SKM-1 (cell line): Measurements from ENCODE around the gene CRB1.
"Not testable (repeated sequence)": the region's sequence is repeated elsewhere in the genome, so short reads cannot be mapped to it uniquely, and the experiment has no call there.

Experiments
- DNase-seq: peaks from one replicate; lab custom pipeline; 2025; ENCODE audit not compliant: unreplicated experiment; lab: John Stamatoyannopoulos, UW

Gene CRB1

DNA sequence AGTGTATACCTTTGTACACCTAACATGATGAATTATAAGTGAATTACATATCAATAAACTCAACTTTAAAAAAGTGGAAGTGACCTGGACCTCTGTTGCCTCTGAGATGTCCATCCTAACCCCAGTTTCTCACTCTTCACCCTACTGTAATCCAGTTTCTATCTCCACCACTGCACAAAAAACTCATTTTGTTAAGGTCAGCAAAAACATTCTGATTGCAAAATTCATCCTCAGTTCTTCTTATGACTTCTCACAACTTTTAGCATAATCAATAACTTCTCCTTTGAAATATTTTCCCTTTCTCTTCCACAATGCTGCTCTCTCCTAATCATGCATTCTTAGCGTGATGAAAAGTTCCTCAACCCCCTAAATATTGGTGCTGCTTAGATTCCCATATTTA, 129.8 kb downstream of the CRB1 start:
- no peak for DNase-seq

DNA sequence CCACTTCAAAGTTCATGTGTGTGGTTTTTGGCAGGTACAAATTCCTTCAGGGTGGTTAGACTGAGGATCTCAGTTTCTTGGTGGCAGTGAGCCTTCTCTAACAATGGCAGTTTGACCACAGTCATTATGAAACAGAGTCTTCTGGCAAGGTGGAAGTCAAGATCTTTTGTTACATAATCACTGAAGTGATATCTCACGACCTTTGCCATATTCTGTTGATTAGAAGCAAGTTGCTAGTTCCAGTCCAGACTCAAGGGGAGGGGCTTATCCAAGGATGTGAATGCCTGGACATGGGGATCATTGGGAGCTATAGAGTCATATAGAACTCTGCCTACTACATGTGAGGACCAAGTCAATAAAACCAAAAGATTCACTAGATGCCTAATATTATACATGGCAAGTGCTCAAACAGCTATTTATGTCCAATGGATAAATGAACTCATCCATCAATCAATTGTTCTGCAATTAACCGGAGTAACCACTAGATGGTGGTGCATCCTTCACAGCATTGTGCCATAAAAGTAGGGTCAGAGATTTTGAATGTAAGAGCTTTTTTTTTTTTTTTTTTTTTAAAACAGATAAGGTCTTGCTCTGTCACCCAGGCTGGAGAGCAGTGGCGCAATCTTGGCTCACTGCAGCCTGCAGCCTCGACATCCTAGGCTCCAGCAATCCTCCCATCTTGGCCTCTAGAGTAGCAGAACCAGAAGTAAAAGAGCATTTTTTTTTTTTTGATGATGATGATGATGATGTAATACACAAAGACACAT, 131.9 kb downstream of the CRB1 start:
- DNase-seq: peak; percentile 89

DNA sequence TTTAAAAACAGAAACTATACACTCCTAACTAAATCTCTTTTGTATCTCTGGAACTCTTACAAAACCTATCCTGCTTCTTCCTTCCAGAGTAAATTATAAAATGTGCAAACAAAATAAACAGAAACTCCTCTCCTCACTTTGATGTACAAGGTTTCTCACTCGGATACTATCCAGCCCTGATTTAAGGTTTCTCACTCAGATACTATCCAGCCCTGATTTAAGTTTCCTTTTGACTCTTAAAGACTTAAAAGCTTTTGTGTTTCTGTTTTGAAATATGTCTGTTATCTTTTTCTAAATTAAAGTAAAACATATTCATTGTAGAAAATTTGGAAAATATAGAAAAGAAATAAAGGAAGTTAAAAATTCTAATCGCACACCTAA, 132.5 kb downstream of the CRB1 start:
- DNase-seq: no peak

DNA sequence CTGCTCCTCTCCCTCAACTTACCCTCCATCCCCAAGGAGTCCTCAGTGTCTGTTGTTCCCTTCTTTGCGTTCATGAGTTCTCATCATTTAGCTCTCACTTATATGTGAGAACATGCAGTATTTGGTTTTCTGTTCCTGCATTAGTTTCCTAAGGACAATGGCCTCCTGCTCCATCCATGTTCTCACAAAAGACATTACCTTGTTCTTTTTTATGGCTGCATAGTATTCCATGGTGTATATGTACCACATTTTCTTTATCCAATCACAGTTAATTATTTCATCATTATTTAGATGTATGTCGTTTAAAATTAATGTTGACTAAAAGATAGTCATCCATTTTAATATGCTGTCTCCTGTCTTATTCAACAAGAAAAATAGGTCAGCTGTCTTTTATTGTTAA, 134.1 kb downstream of the CRB1 start:
- no peak for DNase-seq

DNA sequence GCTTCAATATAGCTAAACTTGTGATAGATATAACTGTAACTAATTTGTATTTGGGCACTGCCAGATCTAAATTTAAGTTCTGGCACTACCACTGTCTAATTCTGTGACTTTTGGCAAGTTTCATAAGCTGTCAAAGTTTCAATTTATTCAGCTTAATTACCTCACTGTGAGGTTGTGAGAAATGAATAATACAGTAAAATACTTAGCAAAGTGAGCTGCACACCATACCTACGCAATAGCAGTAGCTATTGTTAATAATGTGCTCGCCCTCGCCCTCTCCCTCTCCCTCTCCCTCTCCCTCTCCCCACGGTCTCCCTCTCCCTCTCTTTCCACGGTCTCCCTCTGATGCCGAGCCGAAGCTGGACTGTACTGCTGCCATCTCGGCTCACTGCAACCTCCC, 136.7 kb downstream of the CRB1 start:
- DNase-seq: not testable (repeated sequence)

DNA sequence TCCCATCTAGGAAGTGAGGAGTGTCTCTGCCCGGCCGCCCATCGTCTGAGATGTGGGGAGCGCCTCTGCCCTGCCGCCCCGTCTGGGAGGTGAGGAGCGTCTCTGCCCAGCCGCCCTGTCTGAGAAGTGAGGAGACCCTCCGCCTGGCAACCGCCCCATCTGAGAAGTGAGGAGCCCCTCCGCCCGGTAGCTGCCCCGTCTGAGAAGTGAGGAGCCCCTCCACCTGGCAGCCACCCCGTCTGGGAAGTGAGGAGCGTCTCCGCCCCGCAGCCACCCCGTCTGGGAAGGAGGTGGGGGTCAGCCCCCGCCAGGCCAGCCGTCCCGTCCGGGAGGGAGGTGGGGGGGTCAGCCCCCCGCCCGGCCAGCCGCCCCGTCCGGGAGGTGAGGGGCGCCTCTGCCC, 137.6 kb downstream of the CRB1 start:
- not testable (repeated sequence) for DNase-seq

DNA sequence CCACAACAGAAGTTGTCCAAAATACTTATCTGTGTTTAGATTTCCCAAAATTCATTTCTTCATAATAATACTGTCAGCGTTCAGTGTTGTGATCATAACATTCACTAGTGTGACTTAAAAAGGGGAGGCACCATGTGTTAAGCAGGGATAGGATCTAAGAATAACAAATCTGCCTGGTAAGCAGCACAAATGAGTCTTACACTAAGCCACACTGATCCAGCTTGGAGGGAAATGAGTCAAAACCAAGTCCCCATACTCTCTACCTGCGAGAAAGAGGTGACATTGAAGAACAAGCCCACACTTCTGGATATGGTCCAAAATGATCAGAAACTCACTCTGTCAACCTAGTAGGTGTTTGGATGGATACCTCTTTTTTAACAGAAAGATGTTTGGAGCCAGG, 145.5 kb downstream of the CRB1 start:
- DNase-seq: no peak

DNA sequence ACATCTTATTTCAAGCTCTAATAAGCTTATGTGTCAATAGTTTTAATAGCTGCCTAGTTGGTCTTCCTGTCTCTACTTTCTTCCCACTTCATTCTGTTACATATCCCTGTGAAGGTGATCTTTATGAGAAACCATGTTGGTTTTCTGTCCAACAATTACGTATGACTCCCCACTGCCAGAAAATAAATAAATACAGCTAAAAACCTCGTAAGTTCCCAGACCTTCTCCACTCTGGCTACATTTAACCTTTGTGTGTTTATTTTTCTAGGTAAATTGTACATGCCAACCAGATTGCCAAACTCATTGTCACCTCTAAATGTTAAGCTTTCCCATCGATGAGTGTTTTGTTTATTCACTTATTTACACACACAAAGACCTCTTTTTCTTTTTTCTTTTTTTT, 147.2 kb downstream of the CRB1 start:
- no peak for DNase-seq

DNA sequence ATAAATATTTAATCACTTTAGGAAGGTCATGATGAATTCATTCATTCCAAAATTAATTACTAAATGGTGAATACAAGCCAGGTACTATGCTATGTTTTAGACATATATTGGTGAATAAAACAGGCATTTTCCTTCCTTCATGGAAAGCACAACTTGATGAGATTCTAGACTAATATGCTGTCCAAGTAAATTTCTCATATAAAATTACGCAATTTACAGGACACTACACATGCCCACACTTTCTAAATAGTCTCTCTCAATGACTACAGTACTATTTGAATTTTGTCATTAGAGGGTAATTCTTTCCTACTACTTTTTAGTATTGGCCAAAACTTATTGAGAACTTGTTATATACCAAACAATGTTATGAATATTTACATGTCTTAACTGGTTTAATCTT, 150.6 kb downstream of the CRB1 start:
- DNase-seq: no peak

DNA sequence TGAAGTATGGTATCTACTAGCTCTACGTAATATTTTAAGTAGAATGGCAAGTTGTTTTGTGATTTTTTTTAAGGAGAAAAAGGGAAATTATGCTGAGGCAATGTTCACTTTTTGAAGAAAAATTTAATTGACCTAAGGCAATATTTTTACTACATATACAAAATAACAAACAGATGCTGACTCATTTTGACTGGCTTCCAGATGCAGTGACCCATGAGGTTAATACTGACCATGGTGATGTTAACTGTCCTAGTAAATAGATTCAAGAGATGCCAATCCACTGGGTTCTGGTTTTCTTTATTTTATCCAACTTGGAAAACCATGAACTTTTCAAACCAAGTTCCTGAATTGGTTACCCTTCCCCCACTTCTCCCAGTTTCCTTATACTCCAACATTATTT, 154.9 kb downstream of the CRB1 start:
- no peak for DNase-seq

DNA sequence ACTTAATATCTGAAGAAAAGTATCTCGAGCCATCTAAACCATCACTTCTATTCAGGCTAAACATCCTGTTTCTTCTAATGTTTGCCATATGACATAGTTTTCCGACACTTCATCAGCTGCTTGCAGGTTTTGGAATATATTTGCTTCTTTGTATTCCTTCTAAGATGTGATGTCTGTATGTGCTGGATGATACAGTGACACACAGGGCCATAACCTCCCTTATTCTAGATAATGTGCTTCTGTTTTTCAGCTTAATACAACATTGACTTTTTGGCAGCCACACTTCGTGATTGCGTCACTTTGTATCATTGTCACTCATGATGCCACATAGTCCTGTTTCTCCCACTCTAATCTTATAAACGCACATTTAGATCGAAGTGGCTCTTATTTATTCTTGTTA, 156.3 kb downstream of the CRB1 start:
- no peak for DNase-seq

DNA sequence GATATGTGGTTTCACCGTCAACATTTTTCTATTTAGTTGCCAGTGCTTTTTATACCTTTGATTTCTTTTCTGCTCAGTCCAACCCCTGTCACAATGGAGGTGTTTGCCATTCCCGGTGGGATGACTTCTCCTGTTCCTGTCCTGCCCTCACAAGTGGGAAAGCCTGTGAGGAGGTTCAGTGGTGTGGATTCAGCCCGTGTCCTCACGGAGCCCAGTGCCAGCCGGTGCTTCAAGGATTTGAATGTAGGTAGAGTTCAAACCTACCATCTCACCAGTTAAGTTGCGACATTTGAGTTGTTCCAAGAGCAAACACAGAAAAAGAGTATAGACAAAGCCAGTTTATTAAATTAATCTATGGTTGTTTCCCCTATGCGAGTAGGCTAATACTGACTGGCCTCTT, 161.3 kb downstream of the CRB1 start:
- no peak for DNase-seq

DNA sequence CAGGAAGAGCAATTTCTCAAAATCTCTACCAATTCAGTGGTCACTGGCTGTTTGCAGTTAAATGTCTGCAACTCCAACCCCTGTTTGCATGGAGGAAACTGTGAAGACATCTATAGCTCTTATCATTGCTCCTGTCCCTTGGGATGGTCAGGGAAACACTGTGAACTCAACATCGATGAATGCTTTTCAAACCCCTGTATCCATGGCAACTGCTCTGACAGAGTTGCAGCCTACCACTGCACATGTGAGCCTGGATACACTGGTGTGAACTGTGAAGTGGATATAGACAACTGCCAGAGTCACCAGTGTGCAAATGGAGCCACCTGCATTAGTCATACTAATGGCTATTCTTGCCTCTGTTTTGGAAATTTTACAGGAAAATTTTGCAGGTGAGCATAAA, 167.2 kb downstream of the CRB1 start:
- no peak for DNase-seq

DNA sequence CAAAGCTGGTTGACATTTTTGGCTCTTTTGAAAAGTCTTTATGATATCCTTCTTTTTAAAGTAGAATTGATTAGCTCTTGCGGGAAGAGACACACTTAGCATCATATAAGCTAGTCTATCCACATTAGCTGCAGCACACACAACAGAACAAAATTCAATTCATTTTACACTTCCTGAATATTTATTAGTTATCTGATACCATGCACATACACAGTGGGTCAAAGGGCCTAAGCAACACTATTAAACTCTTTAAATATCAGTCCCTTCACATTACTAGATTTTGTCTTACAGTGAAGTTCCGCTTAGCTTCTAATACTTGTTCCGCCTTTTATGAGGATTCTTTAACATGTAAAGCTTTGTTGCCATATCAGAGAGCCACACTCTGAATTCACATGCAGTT, 169.5 kb downstream of the CRB1 start:
- no peak for DNase-seq

DNA sequence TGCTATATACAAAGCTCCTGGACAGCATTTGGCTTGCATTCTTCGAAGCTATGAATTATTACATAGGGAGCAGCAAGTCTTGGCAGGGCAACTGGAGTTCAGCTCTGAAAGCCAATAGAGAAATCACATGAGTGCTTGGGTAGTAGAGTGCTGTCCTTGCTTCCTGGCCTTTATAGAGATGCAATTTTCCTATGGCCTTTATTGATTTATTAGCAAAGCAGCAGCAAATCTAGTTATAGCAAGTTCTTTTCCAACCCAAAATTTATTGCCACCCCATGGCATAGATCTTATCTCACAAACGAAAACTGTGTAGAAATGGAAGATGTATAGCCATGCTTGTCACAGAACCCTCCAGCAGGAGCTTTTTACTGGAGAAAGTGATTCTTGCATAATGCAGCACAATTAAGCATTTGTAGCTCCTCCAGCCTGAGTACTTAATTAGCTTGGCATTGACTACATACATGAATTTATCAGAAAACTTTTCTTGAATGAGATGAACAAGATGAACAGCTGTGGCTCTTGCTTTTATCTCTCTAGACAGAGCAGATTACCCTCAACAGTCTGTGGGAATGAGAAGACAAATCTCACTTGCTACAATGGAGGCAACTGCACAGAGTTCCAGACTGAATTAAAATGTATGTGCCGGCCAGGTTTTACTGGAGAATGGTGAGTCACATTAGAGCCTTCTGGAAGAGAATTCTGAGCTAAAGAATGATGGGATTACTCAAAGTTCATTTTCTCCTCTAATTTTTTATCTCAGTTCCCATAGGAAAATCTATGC, 170.1 kb downstream of the CRB1 start:
- no peak for DNase-seq

DNA sequence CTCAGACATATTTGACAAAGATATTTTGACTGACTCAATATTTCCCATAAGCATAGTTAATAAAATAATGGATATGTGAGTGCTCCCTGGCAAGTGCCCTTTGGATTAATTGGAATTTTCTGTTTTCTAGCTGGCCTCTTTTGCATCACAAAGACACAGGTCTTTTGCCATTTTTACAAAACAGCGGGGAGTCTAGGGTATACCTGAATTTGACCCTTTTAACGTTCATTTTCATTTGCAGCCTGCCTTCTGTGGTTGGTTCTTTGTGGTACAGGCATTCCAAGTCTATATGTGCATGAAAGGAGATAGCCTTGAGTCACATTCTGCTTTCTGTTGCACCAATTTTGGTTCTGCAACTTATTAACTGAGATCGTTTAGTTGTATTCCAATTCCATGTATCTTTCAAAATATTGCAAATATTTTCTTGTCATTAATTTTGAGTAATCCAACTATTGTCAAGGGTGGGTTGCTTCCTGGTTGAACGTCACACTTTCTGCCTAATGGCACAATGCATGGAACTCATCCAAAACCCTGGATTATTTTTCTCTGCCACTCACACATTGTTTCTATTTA, 171.7 kb downstream of the CRB1 start:
- no peak for DNase-seq

DNA sequence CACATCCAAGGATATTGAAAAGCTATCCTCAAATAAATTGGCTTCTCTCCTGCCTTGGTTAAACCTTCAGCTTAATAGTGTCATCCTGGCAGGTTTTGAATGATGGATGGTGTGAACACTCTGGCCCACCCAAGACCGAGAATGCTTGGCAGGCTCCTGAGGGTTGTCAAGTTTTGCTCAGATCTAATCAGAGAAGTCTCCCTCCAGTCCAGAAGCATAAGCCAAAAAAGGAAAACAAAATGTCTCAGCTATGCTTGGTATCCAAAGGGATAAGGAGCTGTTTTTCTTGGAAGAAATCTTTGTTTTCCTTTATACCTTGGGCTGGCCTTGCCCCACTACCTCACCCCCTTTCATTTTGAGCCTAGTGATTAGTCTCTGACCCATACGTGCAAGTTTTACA, 172.7 kb downstream of the CRB1 start:
- no peak for DNase-seq

DNA sequence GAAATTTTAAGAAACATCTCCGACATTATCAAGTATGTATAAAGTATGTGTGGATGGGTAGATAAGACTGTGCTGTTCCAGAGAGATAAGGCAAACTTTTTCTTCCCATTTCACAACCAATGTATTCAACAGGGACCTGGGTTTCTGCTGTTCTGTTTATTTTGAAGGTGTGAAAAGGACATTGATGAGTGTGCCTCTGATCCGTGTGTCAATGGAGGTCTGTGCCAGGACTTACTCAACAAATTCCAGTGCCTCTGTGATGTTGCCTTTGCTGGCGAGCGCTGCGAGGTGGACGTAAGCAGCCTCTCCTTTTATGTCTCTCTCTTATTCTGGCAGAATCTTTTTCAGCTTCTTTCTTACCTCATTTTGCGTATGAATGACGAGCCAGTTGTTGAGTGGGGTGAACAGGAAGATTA, 174.0 kb downstream of the CRB1 start:
- no peak for DNase-seq

DNA sequence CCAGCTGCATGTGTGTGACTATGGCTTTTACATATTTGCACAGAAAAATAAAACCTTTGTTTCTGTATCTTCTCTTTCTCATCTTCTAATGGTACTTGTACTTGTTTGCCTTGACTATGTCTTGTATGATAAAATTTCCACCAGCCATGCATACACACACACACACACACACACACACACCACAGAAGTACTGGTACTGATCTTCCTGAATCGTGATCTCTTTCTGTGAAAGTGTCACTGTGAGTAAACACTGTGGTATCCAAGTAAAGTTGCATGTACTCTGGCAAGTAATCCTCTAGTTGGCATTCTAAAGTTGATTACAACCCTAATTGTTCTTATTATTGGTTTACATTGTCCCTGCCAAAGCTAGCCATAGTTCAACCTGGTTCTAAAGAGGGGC, 176.7 kb downstream of the CRB1 start:
- no peak for DNase-seq

DNA sequence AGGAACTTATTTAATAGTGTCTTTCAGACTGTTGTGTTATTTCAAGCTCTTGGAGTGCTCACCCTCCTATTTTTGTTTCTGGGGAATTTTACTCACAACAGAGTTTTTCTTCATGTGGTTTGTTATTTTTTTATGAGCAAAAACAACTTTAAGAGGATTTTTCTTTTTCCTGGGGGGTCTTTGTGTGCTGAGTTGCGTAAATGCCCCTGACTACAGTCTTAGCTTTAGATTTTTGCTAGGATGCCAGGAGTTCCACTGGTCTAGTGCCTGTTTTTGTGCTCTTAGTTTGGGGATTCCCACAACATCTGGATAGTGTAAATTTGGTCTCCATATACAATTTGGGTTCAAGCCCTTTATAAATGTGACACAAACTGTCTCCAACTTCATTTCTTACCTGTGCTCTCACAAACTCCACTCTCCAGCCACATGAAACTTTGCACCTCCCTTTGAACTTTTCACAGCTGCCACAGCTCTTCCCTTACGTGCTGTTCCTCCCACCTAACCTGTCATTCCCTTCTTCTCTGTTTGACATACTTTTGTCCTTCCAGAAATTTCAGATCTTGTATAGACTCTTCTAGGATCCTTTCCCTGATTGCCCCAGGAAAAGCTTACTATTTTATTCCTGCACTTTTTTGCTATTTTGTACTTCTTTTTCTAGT, 180.2 kb downstream of the CRB1 start:
- DNase-seq: no peak

DNA sequence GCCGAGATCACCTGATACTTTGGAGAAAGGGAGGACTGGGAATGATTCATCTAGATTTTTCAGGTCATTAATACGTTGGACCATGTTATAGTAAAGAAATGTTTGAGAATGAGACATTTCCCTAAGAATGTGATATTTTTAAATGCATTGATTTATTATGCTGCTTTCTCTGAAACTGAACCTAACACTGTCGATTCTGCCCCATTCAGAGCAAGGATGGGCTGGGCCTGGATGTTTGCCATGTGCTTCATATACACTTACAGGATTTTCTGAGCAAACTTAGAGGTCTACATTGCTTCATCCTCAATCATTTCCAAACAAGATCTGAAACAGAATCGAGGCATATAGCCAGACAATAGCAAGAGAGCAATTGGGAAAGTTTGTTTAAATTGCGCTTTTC, 183.3 kb downstream of the CRB1 start:
- no peak for DNase-seq
